Right cardiac atrium (tissue), 5 donors: Measurements from ENCODE around the gene TBC1D23. TPM values are rescaled to one million over a fixed set of nuclear protein-coding genes. Genes with fewer than 3 reads are reported as not detected.
"Not testable (repeated sequence)": the region's sequence is repeated elsewhere in the genome, so short reads cannot be mapped to it uniquely, and the experiment has no call there.

Experiments
- ATAC-seq, 2 donors: fragments of 200-7000 bp; cut with Tn5 transposase; one replicate each; pipeline versions ENCODE4 v1.8.0 to v1.9.1; 2020; ENCODE audit warnings: moderate library complexity in 2 of 2, mild to moderate bottlenecking in 1 of 2
- DNase-seq, 3 donors: peaks; one replicate each; pipeline ENCODE4 v3.0.0-alpha.2; 2020
- H3K27ac ChIP-seq: one replicate; pipeline ENCODE4 v1.5.1; 2013; ENCODE audit warnings: mild to moderate bottlenecking, low read length, control low read depth, moderate library complexity
- H3K27me3 ChIP-seq: one replicate; pipeline ENCODE4 v1.6.1; 2013; ENCODE audit not compliant: control insufficient read depth, insufficient read depth
- H3K4me1 ChIP-seq: one replicate; pipeline ENCODE4 v1.6.1; 2013; ENCODE audit warnings: low read length; ENCODE audit not compliant: control insufficient read depth, insufficient read depth
- H3K4me3 ChIP-seq: one replicate; pipeline ENCODE4 v1.5.1; 2013; ENCODE audit warnings: low read length, control low read depth
- H3K9me3 ChIP-seq: one replicate; pipeline ENCODE4 v1.6.1; 2013; ENCODE audit warnings: low read length; ENCODE audit not compliant: control insufficient read depth
- WGBS: extraction: QIAGEN DNeasy Blood & Tissue Kit; methylation state at CpG from one replicate; pipeline ENCODE4 v1.1.7; 2013; 5-methylcytosine and 5-hydroxymethylcytosine counted together
- intact Hi-C, 4 donors: fragments of 100-400 bp; cut with DNase I; formaldehyde crosslinking; loops; one replicate each; pipeline versions ENCODE4 v1.11.0 to v1.14.0; 2022 to 2023
- polyA plus RNA-seq: library from polyadenylated mRNA; stranded (reverse); fragments of 200-250 nt; gene quantifications from one replicate; pipeline ENCODE4 v1.2.3, GENCODE V29; 2013
- total RNA-seq, 4 donors: library from RNA; stranded (reverse); fragmentation: NEBNext Ultra II Directional; extraction: Animal tissue kit (Norgen Biotek cat#: 25700); gene quantifications; one replicate each; pipeline ENCODE4 v1.2.1, GENCODE V29; 2021
- donor health status: healthy with polysubstance abuse.
- donor health status: DM: no; HTN: yes; CAD: no.
- donor health status: DM: no; HTN: no; CAD: no.
- donor health status: DM: no; HTN: yes; CAD: no; lungs with severe emphysema.
- donor health status: DM: yes; HTN: yes; CAD: no.

TBC1D23 gene
- total and polyA plus RNA-seq, 5 donors, result 15.0 to 37.4 (median 31.1) TPM

DNA sequence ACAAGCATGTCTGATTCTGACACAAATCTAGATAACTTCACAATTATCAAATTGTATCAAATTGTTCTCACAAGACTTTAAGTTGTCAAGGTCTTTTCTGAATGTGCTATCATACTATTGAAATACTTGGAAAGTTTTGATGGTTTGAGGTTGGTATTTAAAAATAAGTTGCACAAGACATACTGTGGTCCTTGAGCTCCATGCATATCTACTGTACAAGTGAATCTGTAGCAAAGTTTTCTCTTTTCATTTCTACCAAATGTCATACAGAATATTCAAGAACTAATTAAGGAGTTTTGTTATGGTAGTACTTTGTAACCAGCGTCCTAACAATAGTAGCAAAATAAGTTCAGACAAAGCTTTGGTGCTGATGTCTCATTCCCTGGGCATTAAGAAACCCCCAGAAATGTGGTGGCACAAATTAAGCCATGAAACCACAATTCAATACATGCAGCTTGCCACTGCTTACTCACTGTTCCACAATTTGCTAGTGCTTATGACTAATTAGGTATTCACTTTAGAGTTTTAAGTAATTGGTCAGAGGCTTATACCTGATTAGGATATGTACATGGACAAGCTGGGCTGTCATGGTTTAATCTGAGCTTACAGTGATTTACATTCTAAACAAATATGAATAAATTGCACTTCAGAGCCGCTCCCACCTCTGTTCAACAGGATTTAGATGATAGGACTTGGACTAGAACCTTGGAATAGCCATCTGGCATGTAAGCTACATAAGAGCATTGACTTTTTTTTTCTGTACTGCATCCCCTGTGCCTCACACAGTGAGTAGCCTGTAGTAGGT, 8.8 kb downstream of the TBC1D23 start:
- ATAC-seq (no peak), DNase-seq (no peak)
- Histone ChIP-seq H3K9me3 (no peaks in the 10 kb centered on the region), H3K27ac (no peak overlapping the region), H3K4me3 (no peak overlapping the region), H3K27me3 (no peaks in the 10 kb centered on the region), H3K4me1 (no peaks in the 10 kb centered on the region)
- intact Hi-C loops, result no loop called here
- 88% methylated on average over 2 of the region's 2 CpGs for whole genome bisulfite sequencing

DNA sequence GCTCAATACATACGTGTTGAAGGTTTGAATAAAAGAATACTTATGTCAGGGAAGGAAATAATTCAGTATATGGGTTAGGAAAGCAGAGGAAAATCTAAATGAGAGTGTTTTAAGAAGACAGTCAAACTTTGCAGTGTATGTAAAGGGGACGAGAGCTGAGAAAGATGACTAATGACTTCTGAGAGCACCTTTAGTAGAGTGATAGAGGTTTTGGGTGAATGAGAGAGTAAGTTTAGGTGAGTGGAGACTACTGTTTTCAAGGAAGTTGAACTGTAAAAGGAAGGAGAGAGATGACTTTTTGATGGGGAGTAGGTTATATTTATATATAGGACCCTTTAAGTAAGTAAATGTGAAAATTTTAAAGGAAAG, 9.4 kb downstream of the TBC1D23 start:
- no peak overlapping the region for H3K27ac ChIP-seq
- no peak overlapping the region for H3K4me3 ChIP-seq
- no peaks in the 10 kb centered on the region for H3K4me1 ChIP-seq
- H3K27me3 ChIP-seq, result no peaks in the 10 kb centered on the region
- intact Hi-C loops, result no loop called here
- no peaks in the 10 kb centered on the region for H3K9me3 ChIP-seq
- ATAC-seq (no peak), DNase-seq (no peak)
- 88% methylated on average over 2 of the region's 2 CpGs for WGBS

DNA sequence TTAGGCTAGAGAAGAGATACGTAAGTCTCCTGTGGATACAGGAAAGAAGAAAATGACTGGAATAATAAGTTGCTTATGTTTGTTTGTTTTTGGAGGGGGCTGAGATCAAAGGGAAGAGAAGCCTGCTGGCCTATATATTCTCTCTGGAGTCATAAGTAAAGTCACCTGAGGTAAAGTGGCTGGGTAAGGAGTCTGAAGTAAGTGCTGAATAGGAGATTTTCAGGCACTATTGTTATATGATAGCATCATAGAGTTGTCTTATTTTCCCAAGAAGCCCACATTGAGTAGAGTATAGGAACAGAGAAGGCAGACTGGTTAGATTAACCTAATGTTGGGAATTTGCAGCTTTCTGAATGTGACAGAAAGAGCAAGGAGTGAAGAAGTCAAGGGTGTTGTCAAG, 10.7 kb downstream of the TBC1D23 start:
- Histone ChIP-seq H3K4me1 (no peaks in the 10 kb centered on the region), H3K27me3 (no peaks in the 10 kb centered on the region), H3K4me3 (no peak overlapping the region), H3K9me3 (no peaks in the 10 kb centered on the region), H3K27ac (no peak overlapping the region)
- WGBS, result 98% methylated on average over 1 of the region's 1 CpG
- ATAC-seq (no peak), DNase-seq (no peak)
- intact Hi-C loops, result no loop called here

DNA sequence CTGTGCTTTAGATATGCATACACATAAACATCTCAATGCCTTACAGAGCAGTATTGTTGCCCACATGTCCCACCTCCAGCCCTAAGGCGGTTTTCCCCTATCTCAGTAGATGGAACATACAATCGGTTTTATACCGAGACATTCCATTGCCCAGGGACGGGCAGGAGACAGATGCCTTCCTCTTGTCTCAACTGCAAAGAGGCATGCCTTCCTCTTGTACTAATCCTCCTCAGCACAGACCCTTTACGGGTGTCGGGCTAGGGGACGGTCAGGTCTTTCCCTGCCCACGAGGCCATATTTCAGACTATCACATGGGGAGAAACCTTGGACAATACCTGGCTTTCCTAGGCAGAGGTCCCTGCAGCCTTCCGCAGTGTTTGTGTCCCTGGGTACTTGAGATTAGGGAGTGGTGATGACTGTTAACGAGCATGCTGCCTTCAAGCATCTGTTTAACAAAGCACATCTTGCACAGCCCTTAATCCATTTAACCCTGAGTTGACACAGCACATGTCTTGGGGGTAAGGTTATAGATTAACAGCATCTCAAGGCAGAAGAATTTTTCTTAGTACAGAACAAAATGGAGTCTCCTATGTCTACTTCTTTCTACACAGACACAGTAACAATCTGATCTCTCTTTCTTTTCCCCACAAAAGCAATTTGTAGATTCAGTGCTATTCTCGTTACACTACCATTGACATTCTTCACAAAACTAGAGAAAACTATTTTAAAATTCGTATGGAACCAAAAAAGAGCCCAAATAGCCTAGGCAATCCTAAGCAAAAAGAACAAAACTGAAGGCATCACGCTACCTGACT, 12.2 kb downstream of the TBC1D23 start:
- H3K4me3 ChIP-seq, H3K27ac ChIP-seq, H3K27me3 ChIP-seq, ATAC-seq, intact Hi-C loops, DNase-seq, H3K9me3 ChIP-seq, H3K4me1 ChIP-seq: not testable (repeated sequence)
- 67% methylated on average over 13 of the region's 13 CpGs for WGBS

DNA sequence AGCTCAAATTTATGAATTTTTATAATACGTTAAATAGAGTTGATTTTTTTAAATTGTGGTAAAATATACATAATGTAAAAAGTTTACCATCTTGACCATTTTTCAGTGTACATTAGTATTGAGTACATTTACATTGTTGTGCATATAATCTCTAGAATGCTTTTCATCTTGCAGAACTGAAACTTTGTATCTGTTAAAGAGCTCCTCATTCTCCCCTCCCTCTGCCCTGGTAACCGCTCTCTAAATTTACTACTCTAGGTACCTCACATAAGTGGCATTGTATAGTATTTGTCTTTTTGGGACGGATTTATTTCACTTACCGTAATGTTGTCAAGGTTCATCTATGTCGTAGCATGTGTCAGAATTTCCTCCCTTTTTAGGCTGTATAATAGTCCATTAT, 13.6 kb downstream of the TBC1D23 start:
- WGBS, result 92% methylated on average over 5 of the region's 5 CpGs
- H3K9me3 ChIP-seq, result no peaks in the 10 kb centered on the region
- intact Hi-C loops, result no loop called here
- ATAC-seq (no peak), DNase-seq (no peak)
- no peak overlapping the region for H3K4me3 ChIP-seq
- no peaks in the 10 kb centered on the region for H3K4me1 ChIP-seq
- H3K27ac ChIP-seq, result no peak overlapping the region
- H3K27me3 ChIP-seq, result no peaks in the 10 kb centered on the region

DNA sequence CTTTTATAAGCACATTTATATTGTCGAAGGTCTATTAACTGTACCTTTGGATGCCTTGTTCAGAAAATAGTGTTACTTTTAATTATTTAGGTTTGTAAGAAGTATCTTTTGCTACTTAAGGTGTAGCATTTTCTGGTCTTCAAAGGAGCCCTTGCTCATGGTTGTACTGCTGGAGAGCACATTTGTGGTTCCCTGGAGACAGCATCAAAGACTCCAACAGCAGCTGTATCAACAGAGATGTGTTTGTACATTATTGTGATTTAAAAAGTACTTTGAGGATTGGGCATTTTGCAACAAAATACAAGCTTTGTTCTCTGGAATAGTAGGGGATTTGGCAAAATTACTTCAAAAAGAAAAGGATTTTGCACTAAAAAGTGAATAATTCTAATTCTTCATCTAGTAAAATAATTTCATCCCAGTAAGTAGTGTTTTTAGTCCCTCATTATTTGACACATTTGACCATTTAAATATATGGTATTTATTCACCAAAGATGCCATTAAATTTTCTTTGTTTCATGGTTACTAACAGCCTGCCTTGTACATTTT, 16.5 kb downstream of the TBC1D23 start:
- 93% methylated on average over 1 of the region's 1 CpG for WGBS
- no peaks in the 10 kb centered on the region for H3K4me1 ChIP-seq
- DNase-seq (no peak), ATAC-seq (no peak)
- intact Hi-C loops, result no loop called here
- no peaks in the 10 kb centered on the region for H3K9me3 ChIP-seq
- H3K4me3 ChIP-seq, result no peak overlapping the region
- no peaks in the 10 kb centered on the region for H3K27me3 ChIP-seq
- no peak overlapping the region for H3K27ac ChIP-seq

DNA sequence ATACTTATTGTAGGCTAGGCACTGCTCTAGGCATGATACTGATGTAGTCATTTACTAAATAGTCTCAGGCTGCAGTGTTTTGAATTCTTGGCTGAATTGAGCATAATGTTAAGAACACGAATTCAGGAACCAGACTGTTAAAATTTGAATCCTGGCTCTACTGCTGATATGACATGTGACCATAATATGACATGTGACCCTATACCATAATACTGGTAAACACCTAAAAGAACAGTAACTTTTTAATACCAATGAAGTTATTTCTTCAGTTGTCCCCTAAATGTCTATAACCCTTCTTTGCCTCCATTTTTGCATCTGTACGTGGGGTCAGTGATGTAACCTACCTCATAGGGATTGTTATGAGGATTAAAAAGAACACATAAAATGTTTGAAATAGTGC, 18.1 kb downstream of the TBC1D23 start:
- H3K4me1 ChIP-seq, result no peaks in the 10 kb centered on the region
- no peak overlapping the region for H3K27ac ChIP-seq

DNA sequence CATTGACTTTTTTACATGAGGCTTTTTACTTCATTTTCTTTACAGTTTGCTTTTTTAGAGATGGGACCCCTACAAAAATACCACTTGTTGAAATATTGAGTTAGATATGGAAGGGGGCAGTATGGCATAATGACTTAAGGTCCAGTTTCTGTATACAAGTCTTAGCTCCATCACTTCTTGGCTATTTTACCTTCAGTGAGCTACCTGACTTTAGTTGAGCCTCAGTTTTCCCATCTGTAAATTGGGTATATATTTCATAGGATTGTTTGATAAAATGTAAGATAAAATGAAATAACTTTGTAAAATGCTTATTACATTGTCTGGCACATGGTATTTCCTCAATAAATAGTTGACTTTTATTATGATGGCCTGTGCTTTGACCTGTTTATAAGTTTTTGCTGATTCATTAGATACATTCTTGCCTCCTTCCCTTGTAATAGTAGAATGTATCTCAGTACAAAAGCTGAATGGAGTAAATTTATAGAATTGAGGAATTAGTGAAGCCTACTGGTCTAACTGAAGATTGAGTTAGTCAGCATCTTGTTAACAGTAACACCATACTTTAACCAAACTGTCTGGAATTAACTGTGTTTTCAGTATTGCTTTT, 27.6 kb downstream of the TBC1D23 start:
- no peaks in the 10 kb centered on the region for H3K27me3 ChIP-seq
- H3K4me3 ChIP-seq, result no peak overlapping the region
- DNase-seq, result no peak
- intact Hi-C loops, result no loop called here
- H3K4me1 ChIP-seq, result no peaks in the 10 kb centered on the region
- ATAC-seq, result no peak
- H3K9me3 ChIP-seq, result no peaks in the 10 kb centered on the region
- H3K27ac ChIP-seq, result no peak overlapping the region

More for the DNA sequence above, 18.1 kb downstream of the TBC1D23 start:
- H3K9me3 ChIP-seq, result no peaks in the 10 kb centered on the region
- H3K27me3 ChIP-seq, result no peaks in the 10 kb centered on the region
- WGBS, result 79% methylated on average over 2 of the region's 2 CpGs
- no peak for DNase-seq
- ATAC-seq, result no peak
- no peak overlapping the region for H3K4me3 ChIP-seq
- intact Hi-C loops, result no loop called here

DNA sequence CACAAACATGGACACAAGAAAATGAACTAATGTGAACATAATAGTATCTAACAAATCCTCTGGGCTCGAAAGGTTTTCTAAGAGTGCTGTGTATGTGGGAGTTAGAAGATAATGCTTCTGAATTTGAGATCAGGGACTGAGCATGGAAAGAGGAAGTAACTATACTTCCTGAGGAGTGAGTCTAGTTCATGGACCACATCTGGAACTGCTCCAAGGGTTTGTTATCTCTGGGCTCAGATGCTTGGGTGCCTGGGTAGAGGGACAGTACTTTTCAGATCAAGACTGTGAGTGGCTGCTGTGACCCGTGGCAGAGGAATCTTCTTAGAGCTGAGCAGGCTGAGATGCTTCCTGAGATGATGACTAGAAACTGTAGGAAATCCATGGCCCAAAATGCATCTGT, 28.5 kb downstream of the TBC1D23 start:
- WGBS, result 38% methylated on average over 2 of the region's 2 CpGs
- ATAC-seq (peak in 1 of 2 donors; percentile 59), DNase-seq (no peak)
- intact Hi-C loops, result no loop called here
- H3K9me3 ChIP-seq, result no peaks in the 10 kb centered on the region
- H3K27ac ChIP-seq, result no peak overlapping the region
- no peak overlapping the region for H3K4me3 ChIP-seq
- no peaks in the 10 kb centered on the region for H3K27me3 ChIP-seq
- H3K4me1 ChIP-seq, result no peaks in the 10 kb centered on the region

DNA sequence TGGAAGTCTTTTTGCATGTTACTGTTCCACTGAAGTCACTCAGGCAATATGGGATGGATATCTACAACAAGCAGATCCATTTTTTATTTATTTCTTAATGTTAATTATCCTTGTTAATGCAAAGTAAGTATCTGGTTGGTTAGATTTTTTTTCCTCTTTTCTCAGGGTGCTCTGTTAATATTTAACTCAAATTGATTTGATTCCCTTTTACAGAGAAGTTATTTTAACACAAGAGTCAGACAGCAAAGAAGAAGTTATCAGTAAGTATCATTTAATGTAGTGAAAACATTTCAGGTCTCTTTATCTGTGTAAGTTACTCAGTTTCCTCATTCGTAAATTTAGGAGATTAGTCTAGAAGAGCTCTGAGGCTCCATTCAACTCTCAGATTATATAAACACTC, 34.3 kb downstream of the TBC1D23 start:
- no peak for DNase-seq
- intact Hi-C loops, result no loop called here
- WGBS, result 86% methylated on average over 1 of the region's 1 CpG
- no peaks in the 10 kb centered on the region for H3K9me3 ChIP-seq
- no peak for ATAC-seq
- H3K27ac ChIP-seq, result no peak overlapping the region
- H3K27me3 ChIP-seq, result no peaks in the 10 kb centered on the region
- H3K4me3 ChIP-seq, result no peak overlapping the region
- no peaks in the 10 kb centered on the region for H3K4me1 ChIP-seq

DNA sequence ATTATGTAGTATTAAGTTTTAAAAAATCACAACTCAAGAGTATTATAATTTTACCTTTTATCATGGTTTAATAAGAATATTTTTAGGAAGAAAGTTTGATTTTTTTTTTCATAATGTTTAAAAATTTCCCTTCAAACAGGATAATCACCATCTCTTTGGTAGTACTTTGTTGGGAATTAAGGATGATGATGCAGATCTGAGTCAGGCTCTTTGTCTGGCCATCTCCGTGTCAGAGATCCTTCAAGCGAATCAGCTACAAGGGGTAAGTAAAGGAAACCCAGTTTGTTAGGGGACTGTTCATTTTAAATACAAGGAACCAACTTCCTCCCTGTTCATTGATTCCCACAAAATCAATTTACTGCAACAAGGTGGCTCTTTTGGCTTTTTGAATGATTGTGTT, 37.0 kb downstream of the TBC1D23 start:
- H3K4me1 ChIP-seq, result no peaks in the 10 kb centered on the region

More for the DNA sequence above, 37.0 kb downstream of the TBC1D23 start:
- no peaks in the 10 kb centered on the region for H3K27me3 ChIP-seq
- intact Hi-C loops, result no loop called here
- WGBS, result 96% methylated on average over 2 of the region's 2 CpGs
- ATAC-seq (no peak), DNase-seq (no peak)
- H3K27ac ChIP-seq, result no peak overlapping the region
- no peak overlapping the region for H3K4me3 ChIP-seq
- no peaks in the 10 kb centered on the region for H3K9me3 ChIP-seq
